ENCODE measurements around the gene GFER. TPM values are rescaled to one million over a fixed set of nuclear protein-coding genes. Genes with fewer than 3 reads are reported as not detected.
A peak's percentile ranks its signal among the peaks of the same experiment; 100 is the strongest.

Gene GFER
- total and polyA plus RNA-seq, 2 donors, result 16.1 to 28.0 TPM

- Histone ChIP-seq H3K9me3 (ENCODE audit: control insufficient read depth in 2 of 2, insufficient read depth in 1 of 2, low read length in 1 of 2) (peaks cover 0 to 10% of the 10 kb centered on the region in 2 donors), H3K4me3 (ENCODE audit: low read length in 2 of 2) (no peak overlapping the region), H3K36me3 (ENCODE audit: control insufficient read depth in 2 of 2, insufficient read depth in 2 of 2, low read length in 1 of 2) (peaks cover 58 to 64% of the 10 kb centered on the region in 2 donors), H3K27ac (ENCODE audit: low read depth in 1 of 2, low read length in 1 of 2) (no peak overlapping the region), H3K27me3 (ENCODE audit: control insufficient read depth in 2 of 2, insufficient read depth in 1 of 2, low read length in 1 of 2) (no peaks in the 10 kb centered on the region), H3K4me1 (ENCODE audit: control insufficient read depth in 2 of 2, insufficient read depth in 2 of 2, low read length in 2 of 2) (peaks cover 9 to 19% of the 10 kb centered on the region in 2 donors)
- 97% methylated on average over 47 of the region's 47 CpGs for WGBS
- DNase-seq (ENCODE audit: low read depth in 6 of 9, low spot score in 9 of 9), result no peak
These were observed 18.6 kb downstream of the GFER start for GRCh38 chr16:2002406-2003230.

GRCh38 chr16:2003231-2003826, 19.3 kb downstream of the GFER start:
- H3K27me3 ChIP-seq (ENCODE audit: control insufficient read depth in 2 of 2, insufficient read depth in 1 of 2, low read length in 1 of 2), result no peaks in the 10 kb centered on the region
- H3K4me3 ChIP-seq (ENCODE audit: low read length in 2 of 2), result no peak overlapping the region
- no peak for DNase-seq (ENCODE audit: low read depth in 6 of 9, low spot score in 9 of 9)
- H3K27ac ChIP-seq (ENCODE audit: low read depth in 1 of 2, low read length in 1 of 2), result no peak overlapping the region
- peaks cover 0 to 10% of the 10 kb centered on the region in 2 donors for H3K9me3 ChIP-seq (ENCODE audit: control insufficient read depth in 2 of 2, insufficient read depth in 1 of 2, low read length in 1 of 2)
- peaks cover 51 to 61% of the 10 kb centered on the region in 2 donors for H3K36me3 ChIP-seq (ENCODE audit: control insufficient read depth in 2 of 2, insufficient read depth in 2 of 2, low read length in 1 of 2)
- 94% methylated on average over 8 of the region's 8 CpGs for WGBS
- H3K4me1 ChIP-seq (ENCODE audit: control insufficient read depth in 2 of 2, insufficient read depth in 2 of 2, low read length in 2 of 2), result peaks cover 16 to 26% of the 10 kb centered on the region in 2 donors

- H3K27me3 ChIP-seq (ENCODE audit: control insufficient read depth in 2 of 2, insufficient read depth in 1 of 2, low read length in 1 of 2), result no peaks in the 10 kb centered on the region
- DNase-seq (ENCODE audit: low read depth in 6 of 9, low spot score in 9 of 9), result peak in 5 of 9 donors; percentile 66 to 87 (median 80)
- peaks cover 0 to 13% of the 10 kb centered on the region in 2 donors for H3K9me3 ChIP-seq (ENCODE audit: control insufficient read depth in 2 of 2, insufficient read depth in 1 of 2, low read length in 1 of 2)
- H3K4me3 ChIP-seq (ENCODE audit: low read length in 2 of 2), result no peak overlapping the region
- peaks cover 44 to 55% of the 10 kb centered on the region in 2 donors for H3K36me3 ChIP-seq (ENCODE audit: control insufficient read depth in 2 of 2, insufficient read depth in 2 of 2, low read length in 1 of 2)
- peaks cover 19 to 32% of the 10 kb centered on the region in 2 donors for H3K4me1 ChIP-seq (ENCODE audit: control insufficient read depth in 2 of 2, insufficient read depth in 2 of 2, low read length in 2 of 2)
- no peak overlapping the region for H3K27ac ChIP-seq (ENCODE audit: low read depth in 1 of 2, low read length in 1 of 2)
- 53% methylated on average over 36 of the region's 36 CpGs for WGBS
These were observed 20.0 kb downstream of the GFER start for GRCh38 chr16:2003827-2004641.

GRCh38 chr16:2004795-2005517, 21.0 kb downstream of the GFER start:
- no peak overlapping the region for H3K27ac ChIP-seq (ENCODE audit: low read depth in 1 of 2, low read length in 1 of 2)
- DNase-seq (ENCODE audit: low read depth in 6 of 9, low spot score in 9 of 9), result no peak

GRCh38 chr16:2005646-2006045, 21.7 kb downstream of the GFER start:
- no peaks in the 10 kb centered on the region for H3K27me3 ChIP-seq (ENCODE audit: control insufficient read depth in 2 of 2, insufficient read depth in 1 of 2, low read length in 1 of 2)
- 77% methylated on average over 21 of the region's 21 CpGs for WGBS
- H3K4me3 ChIP-seq (ENCODE audit: low read length in 2 of 2), result no peak overlapping the region
- H3K9me3 ChIP-seq (ENCODE audit: control insufficient read depth in 2 of 2, insufficient read depth in 1 of 2, low read length in 1 of 2), result peaks cover 0 to 13% of the 10 kb centered on the region in 2 donors
- H3K27ac ChIP-seq (ENCODE audit: low read depth in 1 of 2, low read length in 1 of 2), result no peak overlapping the region
- DNase-seq (ENCODE audit: low read depth in 6 of 9, low spot score in 9 of 9), result no peak
- peaks cover 28 to 40% of the 10 kb centered on the region in 2 donors for H3K36me3 ChIP-seq (ENCODE audit: control insufficient read depth in 2 of 2, insufficient read depth in 2 of 2, low read length in 1 of 2)
- H3K4me1 ChIP-seq (ENCODE audit: control insufficient read depth in 2 of 2, insufficient read depth in 2 of 2, low read length in 2 of 2), result peaks cover 26 to 39% of the 10 kb centered on the region in 2 donors

More at GRCh38 chr16:2004795-2005517, 21.0 kb downstream of the GFER start:
- Histone ChIP-seq H3K4me1 (ENCODE audit: control insufficient read depth in 2 of 2, insufficient read depth in 2 of 2, low read length in 2 of 2) (peaks cover 19 to 32% of the 10 kb centered on the region in 2 donors), H3K36me3 (ENCODE audit: control insufficient read depth in 2 of 2, insufficient read depth in 2 of 2, low read length in 1 of 2) (peaks cover 35 to 46% of the 10 kb centered on the region in 2 donors), H3K9me3 (ENCODE audit: control insufficient read depth in 2 of 2, insufficient read depth in 1 of 2, low read length in 1 of 2) (peaks cover 0 to 13% of the 10 kb centered on the region in 2 donors), H3K4me3 (ENCODE audit: low read length in 2 of 2) (no peak overlapping the region), H3K27me3 (ENCODE audit: control insufficient read depth in 2 of 2, insufficient read depth in 1 of 2, low read length in 1 of 2) (no peaks in the 10 kb centered on the region)
- WGBS, result 92% methylated on average over 34 of the region's 34 CpGs

- Histone ChIP-seq H3K4me3 (ENCODE audit: low read length in 2 of 2) (no peak overlapping the region), H3K27ac (ENCODE audit: low read depth in 1 of 2, low read length in 1 of 2) (no peak overlapping the region), H3K36me3 (ENCODE audit: control insufficient read depth in 2 of 2, insufficient read depth in 2 of 2, low read length in 1 of 2) (peaks cover 21 to 35% of the 10 kb centered on the region in 2 donors), H3K9me3 (ENCODE audit: control insufficient read depth in 2 of 2, insufficient read depth in 1 of 2, low read length in 1 of 2) (peaks cover 0 to 13% of the 10 kb centered on the region in 2 donors), H3K27me3 (ENCODE audit: control insufficient read depth in 2 of 2, insufficient read depth in 1 of 2, low read length in 1 of 2) (no peaks in the 10 kb centered on the region), H3K4me1 (ENCODE audit: control insufficient read depth in 2 of 2, insufficient read depth in 2 of 2, low read length in 2 of 2) (peaks cover 26 to 40% of the 10 kb centered on the region in 2 donors)
- DNase-seq (ENCODE audit: low read depth in 6 of 9, low spot score in 9 of 9), result no peak
- WGBS, result 99% methylated on average over 8 of the region's 8 CpGs
These were observed 22.3 kb downstream of the GFER start for GRCh38 chr16:2006317-2006716.

GRCh38 chr16:2007081-2007836, 23.3 kb downstream of the GFER start:
- Histone ChIP-seq H3K27ac (ENCODE audit: low read depth in 1 of 2, low read length in 1 of 2) (peak overlapping the region in 1 of 2 donors; percentile 12), H3K36me3 (ENCODE audit: control insufficient read depth in 2 of 2, insufficient read depth in 2 of 2, low read length in 1 of 2) (peaks cover 12 to 25% of the 10 kb centered on the region in 2 donors), H3K9me3 (ENCODE audit: control insufficient read depth in 2 of 2, insufficient read depth in 1 of 2, low read length in 1 of 2) (peaks cover 0 to 13% of the 10 kb centered on the region in 2 donors), H3K4me3 (ENCODE audit: low read length in 2 of 2) (peak overlapping the region in 1 of 2 donors; percentile 5), H3K4me1 (ENCODE audit: control insufficient read depth in 2 of 2, insufficient read depth in 2 of 2, low read length in 2 of 2) (peaks cover 26 to 40% of the 10 kb centered on the region in 2 donors), H3K27me3 (ENCODE audit: control insufficient read depth in 2 of 2, insufficient read depth in 1 of 2, low read length in 1 of 2) (no peaks in the 10 kb centered on the region)
- WGBS, result 80% methylated on average over 16 of the region's 16 CpGs
- DNase-seq (ENCODE audit: low read depth in 6 of 9, low spot score in 9 of 9), result no peak

GRCh38 chr16:2008009-2008526, 24.1 kb downstream of the GFER start:
- no peak for DNase-seq (ENCODE audit: low read depth in 6 of 9, low spot score in 9 of 9)
- Histone ChIP-seq H3K36me3 (ENCODE audit: control insufficient read depth in 2 of 2, insufficient read depth in 2 of 2, low read length in 1 of 2) (peaks cover 4 to 17% of the 10 kb centered on the region in 2 donors), H3K9me3 (ENCODE audit: control insufficient read depth in 2 of 2, insufficient read depth in 1 of 2, low read length in 1 of 2) (peaks cover 0 to 13% of the 10 kb centered on the region in 2 donors), H3K4me1 (ENCODE audit: control insufficient read depth in 2 of 2, insufficient read depth in 2 of 2, low read length in 2 of 2) (peaks cover 26 to 40% of the 10 kb centered on the region in 2 donors), H3K27ac (ENCODE audit: low read depth in 1 of 2, low read length in 1 of 2) (peak overlapping the region in 1 of 2 donors; percentile 80), H3K4me3 (ENCODE audit: low read length in 2 of 2) (peak overlapping the region; percentile 54 to 85), H3K27me3 (ENCODE audit: control insufficient read depth in 2 of 2, insufficient read depth in 1 of 2, low read length in 1 of 2) (no peaks in the 10 kb centered on the region)
- 10% methylated on average over 15 of the region's 15 CpGs for WGBS
